ENCODE data around the gene GINS2.

Gene GINS2

DNA sequence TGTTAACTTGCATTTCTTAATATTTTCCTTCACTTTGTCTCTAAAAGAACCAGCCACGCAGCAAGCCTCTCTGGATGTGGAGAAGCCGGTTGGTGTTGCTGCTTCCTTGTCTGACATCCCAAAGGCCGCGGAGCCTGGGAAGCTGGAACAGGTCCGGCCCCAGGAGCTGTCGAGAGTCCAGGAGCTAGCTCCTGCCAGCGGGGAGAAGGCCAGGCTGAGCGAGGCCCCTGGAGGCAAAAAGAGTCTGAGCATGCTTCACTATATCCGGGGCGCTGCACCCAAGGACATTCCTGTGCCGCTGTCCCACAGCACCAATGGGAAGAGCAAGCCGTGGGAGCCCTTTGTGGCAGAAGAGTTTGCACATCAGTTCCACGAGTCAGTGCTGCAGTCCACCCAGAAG lies 22.8 kb downstream of the GINS2 start:
- DNase-seq: no peak

DNA sequence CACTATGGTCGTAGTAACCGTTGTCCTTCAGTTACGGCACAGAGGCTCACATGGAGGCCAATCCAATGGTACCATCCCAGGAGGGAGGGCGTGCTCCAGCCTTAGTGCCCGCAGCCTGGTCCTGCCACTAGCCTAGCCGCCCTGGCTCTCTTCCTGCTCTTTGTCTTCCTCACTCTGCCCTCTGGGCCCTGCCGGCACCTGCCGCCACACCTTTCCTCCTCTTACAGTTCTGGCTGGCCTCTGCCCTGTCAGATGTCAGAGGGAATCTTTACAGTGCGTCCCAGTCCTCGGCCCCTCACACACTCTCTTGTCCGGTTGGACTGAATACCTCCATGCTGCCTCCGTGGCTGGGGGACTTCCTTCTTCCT lies 23.4 kb downstream of the GINS2 start:
- DNase-seq: no peak

DNA sequence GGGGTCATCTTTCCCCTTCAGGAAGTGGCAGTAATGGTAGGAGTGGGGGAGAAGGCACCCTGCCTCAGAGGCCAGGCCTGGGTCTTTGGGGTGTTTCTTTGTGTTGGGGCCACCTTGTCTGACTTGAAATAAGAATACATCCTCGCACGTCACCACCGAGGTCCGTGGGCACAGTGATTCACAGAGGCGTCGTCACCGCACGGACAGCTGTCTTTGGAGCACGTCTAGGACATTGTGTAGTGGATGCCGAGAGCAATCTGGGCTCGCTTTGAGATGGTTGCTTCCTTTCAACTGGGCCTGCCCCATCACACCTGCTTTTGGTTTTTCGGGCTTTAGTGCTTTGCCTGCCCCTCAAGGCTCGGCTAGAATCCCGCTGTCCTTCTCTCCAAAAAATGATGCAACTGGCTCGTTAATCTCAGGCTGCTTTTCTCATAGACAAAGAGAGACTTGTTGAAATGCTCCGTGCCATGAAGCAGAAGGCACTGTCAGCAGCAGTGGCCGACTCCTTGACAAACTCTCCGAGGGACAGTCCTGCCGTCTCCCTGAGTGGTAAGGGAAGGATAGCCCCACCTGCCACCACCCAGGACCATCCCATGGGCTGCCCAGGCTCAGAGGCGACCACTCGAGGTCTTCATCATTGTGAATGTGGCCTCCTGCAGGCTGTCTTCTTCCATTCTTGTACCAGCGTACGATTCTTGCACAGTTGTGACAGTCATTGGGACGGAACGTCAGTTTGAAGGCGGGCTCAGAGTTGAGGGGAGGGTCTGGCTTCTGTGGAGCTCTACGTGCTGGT lies 24.0 kb downstream of the GINS2 start:
- no peak for DNase-seq

DNA sequence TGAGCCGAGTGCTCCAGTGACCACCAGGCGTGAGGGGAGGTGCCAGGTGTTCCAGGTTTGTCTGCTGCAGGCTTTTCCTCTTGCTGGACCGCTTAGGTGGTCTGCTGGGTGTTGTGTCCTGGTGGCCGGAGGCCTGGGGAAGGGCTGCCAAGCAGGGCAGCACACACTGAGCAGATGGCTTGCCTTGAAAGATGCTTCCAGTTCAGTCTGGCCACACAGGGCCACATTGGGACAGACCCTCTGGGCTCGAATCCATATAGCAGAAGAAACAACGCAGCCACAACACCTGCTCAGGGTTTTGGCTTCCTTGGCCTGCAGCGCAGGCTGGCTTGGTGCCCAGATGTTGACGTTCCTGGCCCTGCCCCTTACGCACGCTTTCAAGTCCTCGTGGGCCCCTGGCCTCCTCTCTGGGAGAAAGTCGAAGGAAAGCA lies 24.8 kb downstream of the GINS2 start:
- peak; percentile 66 for DNase-seq

DNA sequence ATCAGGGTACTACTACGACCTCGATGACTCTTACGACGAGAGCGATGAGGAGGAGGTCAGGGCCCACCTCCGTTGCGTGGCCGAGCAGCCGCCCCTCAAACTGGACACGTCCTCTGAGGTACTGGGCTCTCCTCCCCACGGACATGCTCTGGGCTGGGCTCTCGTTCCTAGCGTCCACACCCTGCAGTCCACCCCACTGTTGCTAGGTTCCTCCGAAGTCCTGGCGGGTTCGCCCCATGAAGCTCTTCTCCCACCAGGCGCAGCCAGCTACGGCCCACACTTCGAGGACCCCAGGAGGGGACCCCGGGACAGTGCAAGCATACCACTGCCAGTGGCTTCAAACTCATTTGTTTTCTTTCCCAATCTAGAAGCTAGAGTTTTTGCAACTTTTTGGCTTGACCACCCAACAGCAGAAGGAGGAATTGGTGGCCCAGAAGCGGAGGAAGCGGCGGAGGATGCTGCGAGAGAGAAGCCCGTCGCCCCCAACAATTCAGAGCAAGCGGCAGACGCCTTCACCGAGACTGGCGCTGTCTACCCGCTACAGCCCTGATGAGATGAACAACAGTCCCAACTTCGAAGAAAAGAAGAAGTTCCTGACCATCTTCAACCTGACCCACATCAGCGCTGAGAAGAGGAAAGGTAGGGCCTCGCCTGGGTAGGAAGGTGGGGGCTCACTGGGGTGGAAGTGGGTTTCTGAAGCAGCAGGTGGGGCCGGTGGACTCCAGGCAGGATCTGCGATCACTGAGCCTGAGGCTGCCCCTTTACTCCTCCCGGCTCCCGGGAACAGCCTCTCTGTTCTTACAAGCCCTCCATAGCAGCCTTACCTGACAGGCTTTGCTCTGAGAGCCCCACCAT lies 25.6 kb downstream of the GINS2 start:
- DNase-seq: no peak

DNA sequence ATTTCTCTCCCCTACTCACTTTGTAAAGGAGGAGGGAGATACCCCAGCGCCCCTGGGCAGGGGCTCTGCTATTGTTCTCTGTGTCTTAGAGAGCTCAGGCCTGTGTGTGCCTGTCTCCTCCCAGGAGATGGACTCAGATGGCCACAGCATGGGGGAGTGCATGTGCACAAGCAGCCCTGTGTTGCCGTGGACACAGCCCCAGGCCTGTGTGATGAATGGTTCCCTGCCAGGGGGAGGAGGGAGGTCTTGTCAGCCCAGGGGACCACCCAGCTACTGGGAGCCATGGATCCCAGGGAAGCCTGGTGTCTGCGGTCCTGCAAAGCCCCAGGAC lies 26.3 kb downstream of the GINS2 start:
- no peak for DNase-seq

DNA sequence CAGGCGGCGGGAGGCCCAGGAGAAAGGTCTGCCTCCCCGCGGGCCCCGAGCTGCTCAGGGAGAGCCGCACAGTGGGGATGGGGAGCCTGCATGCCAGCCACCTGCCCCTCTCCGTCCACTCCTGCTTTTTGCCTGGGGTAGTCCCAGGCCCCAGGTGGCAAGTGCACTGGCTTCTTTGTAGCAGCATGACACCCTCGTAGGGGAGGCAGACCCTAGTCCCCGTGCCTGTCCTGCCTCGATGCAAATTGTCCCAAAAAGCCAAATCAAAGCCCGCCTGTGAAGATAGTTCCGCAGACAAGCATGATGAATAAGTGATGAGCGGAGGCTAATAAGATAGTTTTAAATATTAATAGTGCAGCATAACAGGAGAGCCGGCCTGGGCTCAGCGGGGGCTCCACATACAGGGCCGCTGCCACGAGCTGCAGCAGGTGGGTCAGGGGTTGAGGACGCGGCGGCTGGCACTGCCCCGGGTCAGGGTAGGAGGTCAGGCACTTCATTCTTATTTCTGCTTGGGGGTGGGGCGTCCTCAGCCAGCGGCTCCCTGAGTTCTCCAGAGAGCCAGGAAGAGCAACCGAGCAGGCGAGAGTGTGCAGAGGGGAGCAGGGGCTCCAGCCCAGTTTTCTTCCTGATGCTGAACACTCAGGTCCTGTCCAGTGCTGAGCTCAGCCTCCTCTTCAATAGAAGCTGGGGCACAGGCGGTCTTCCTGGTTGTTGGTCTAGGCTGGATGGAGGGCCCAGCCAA lies 26.8 kb downstream of the GINS2 start:
- DNase-seq: no peak

DNA sequence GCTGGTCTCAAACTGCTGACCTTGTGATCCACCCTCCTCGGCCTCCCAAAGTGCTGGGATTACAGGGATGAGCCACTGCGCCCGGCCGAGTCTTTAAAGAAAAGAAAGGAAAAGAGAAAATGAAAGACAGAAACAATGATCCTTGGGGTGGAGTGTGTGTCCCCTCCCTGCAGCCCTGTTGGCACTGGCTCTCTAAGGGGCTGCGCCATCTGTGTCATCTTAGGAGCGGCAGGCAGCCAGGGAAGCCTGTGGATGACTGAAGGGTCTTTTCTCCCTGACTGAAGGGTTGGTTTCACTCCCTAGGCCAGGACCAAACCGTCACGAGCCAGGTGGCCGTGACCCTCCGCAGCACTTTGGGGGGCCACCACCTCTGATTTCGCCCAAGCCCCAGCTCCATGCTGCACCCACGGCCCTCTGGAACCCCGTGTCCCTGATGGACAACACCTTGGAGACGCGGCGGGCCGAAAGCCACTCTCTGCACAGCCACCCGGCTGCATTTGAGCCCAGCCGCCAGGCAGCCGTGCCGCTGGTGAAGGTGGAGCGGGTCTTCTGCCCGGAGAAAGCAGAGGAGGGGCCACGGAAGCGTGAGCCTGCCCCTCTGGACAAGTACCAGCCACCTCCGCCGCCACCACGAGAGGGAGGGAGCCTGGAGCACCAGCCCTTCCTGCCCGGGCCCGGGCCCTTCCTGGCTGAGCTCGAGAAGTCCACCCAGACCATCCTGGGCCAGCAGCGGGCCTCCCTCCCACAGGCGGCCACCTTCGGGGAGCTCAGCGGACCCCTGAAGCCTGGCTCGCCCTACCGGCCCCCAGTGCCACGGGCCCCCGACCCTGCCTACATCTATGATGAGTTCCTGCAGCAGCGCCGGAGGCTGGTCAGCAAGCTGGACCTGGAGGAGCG lies 27.7 kb downstream of the GINS2 start:
- no peak for DNase-seq

DNA sequence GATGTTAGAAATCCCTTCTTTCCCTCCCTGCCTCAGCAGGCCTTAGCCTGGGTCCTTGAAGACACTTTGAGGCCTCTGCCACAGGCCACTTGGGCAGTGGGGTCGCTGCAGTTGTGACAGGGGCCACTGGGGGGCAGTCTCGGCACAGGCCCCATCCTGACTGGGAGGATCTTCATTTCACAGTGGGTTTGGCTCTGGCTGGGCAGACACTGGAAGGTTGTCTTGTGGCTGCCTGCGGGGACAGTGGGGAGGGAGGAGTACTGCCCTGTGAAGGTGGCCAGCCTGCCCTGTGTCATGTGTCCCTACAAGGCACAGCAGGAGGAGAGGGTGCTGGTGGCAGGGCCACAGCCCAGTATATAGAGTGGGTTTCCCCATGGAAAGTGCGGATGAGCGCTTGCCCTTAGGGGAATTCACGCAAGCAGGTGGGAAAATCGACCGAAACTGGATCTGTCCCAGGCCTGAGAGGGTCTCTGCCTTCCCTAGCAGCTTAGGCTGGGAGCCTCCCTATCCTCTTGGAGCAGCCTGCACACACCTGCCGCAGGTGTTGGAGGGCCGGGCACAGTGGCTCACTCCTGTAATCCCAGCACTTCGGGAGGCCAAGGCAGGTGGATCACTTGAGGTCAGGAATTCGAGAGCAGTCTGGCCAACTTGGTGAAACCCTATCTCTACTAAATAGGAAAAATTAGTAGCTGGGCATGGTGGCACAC lies 28.8 kb downstream of the GINS2 start:
- peak; percentile 44 for DNase-seq

DNA sequence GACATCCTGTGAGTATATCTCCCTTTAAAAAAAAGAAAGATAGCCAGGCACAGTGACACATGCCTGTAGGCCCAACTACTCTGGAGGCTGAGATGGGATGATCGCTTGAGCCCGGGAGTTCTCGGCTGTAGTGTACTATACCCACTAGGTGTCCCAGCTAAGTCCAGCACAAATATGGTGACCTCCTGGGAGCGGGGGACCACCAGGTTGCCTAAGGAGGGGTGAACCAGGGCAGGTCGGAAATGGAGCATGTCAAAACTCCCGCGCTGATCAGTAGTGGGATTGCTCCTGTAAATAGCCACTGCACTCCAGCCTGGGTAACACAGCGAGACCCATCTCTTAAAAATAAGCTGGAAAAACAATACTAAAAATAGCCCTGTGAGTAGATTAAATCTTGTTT lies 29.4 kb downstream of the GINS2 start:
- DNase-seq: no peak

DNA sequence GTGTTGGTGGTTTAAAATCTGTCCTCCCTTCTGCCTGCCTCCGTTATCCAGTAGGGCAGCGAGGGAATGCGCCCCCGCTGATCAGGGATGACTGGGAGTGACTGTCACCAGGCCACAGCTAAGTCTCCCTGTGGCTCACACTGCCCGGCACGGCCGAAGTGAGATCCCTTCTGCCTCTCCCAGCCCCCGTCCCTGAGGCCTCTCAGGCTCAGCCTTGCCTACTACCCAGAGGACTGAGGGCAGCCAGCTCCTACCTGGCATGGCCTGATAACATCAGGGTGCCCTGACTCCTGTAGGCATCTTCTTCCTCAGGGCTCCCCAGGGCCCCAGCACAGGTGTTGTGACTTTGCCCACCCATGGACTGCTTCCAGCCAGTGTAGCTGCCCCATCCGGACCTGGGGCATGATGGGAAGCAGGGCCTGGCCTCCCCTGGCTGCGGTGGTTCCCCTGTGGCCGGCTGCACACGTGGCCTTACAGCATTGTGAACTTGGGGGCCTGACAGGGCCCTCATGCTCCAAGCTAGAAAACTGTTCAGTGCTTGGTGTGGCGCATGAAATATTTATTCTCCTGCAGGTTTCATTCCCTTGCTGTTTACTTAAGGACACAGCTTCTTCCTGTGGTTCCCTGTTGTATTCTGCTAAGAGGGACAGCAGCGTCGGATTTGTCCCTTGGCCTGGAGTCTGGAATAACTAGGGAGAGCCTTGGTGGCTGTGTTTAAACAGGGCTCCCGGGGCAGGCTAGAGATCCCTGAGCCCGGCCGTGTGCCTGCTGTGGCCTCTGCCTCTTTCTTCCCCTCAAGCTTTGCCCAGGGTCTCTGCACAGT lies 30.0 kb downstream of the GINS2 start:
- DNase-seq: no peak

DNA sequence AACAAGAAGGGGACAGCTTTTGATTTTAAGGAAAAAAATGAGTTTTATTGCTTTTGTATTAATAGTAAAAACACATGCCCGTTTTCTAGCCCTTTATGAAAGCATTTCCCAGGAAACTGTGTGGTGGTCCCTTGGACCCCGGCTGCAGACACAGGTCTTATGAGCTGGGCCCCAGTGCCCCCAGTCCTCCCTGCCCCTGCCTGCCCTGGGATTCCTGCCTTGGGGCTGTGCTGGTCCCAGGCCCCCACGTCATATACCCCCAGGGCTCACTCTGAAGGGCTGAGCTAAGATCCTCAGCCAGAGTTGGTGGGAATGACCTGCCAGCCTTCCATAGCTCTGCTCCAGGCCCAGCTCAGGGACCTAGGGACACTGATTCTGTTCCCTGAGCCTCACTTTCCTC lies 30.8 kb downstream of the GINS2 start:
- DNase-seq: no peak

DNA sequence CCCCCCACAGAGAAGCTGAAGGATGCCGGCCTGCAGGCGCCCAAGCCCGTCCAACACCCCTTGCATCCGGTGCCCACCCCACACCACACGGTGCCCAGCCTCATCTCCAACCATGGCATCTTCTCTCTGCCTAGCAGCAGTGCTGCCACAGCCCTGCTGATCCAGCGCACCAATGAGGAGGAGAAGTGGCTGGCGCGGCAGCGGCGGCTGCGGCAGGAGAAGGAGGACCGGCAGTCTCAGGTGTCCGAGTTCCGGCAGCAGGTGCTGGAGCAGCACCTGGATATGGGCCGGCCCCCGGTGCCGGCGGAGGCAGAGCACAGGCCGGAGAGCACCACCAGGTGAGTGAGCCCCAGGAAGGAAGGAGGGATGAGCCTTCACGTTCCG lies 31.5 kb downstream of the GINS2 start:
- DNase-seq: no peak

DNA sequence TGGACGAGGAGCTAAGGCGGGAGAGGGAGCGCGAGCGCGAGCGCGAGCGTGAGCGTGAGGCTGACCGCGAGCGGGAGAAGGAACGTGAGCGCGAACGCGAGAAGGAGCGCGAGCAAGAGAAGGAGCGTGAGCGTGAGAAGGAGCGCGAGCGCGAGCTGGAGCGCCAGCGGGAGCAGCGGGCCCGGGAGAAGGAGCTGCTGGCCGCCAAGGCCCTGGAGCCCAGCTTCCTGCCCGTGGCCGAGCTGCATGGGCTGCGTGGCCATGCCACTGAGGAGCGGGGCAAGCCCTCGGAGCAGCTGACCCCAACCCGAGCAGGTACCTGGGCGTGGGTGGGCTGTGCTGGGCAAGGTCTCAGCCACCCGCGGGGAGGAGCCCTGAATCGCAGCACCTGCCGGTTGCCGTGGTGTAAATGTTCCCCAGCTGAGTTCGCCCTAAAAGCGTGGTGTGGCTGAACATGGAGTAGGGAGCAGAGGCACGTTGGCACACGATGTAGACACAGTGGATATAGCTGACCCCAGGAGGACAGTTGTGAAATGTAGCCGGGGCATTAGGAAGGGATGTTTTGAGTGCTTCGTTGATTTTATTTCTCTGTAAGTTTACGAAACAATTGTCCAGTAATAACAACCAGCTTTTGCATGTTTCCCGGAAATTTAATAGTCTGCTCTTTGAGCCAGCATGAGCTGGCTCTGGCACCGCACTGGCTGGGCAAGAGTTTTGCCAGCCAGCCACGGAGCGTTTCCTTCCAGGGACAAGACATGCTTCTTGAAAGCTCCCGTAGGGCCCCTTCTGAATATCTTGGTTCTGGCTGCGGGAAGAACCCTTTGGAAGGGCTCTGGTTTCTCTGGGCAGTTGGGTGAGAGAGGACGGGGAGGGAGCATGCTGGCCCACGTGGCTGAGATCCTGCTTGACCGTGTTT lies 32.1 kb downstream of the GINS2 start:
- DNase-seq: no peak

DNA sequence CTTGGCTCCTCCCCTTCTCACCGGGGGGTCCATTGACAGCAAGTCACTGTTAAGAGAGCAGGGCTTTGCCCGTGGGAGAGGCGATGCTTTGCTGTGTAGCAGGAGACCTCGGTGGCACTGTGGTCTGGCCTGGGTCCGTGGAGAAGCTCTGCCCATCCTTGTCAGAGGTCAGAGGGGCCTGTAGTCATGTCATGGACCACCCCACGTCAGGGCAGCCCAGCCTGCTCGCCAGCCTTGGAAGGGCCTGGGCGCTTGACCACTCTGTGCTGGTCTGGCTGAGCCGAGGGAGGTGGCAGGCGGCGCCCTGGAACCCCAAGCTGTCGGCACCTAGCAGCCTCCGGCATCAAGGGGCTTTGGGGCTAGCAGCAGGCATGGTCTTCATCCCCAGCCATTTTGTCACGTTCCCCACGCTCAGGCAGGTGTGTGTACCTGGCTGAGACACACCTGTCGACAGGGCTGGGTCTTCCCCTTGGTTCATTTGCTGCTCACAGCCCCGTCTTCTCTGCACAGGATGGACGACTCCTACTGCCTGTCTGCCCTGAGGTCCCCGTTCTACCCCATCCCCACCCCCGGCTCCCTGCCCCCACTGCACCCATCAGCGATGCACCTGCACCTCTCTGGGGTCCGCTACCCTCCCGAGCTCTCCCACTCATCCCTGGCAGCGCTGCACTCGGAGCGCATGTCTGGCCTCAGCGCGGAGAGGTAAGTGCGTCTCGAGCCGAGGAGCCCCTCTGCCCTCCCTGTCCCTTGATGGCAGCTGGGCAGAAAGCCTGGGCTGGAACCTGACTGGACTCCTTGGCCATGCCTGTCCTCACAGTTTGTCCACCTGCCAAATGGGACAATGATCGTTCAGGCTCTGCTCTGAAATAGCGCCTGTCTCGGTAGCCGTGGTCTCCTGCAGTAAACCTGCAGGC lies 33.3 kb downstream of the GINS2 start:
- DNase-seq: no peak

DNA sequence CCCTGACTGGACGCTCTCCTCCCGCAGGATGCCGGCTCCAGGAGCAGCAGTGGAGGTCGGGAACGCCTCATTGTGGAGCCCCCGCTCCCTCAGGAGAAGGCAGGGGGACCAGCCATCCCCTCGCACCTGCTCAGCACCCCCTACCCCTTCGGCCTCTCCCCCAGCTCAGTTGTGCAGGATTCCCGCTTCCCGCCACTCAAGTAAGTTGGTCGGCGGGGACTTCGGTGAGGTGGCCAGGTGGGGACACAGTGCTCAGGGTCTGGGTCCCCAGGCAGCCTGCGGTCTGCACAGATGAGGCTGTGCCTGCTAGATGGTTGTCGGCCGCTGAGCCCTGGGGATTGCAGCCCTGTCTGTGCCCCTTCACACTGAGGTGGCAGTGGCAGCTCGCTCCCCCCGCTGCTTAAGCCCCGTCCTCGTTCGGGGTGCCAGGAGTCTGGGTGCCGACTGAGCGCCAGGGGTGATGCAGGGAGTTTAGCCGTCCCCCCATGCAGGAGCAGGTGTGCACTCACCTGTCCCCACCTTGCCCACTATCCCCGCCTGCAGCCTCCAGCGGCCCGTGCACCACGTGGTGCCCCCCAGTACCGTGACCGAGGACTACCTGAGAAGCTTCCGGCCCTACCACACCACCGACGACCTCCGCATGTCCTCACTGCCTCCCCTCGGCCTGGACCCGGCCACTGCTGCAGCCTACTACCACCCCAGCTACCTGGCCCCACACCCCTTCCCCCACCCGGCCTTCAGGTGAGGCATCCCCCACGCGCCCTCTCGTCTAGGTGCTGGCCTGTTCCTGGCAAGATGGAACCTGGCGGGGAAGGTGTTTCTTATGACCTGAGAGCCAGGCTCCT lies 34.3 kb downstream of the GINS2 start:
- no peak for DNase-seq

DNA sequence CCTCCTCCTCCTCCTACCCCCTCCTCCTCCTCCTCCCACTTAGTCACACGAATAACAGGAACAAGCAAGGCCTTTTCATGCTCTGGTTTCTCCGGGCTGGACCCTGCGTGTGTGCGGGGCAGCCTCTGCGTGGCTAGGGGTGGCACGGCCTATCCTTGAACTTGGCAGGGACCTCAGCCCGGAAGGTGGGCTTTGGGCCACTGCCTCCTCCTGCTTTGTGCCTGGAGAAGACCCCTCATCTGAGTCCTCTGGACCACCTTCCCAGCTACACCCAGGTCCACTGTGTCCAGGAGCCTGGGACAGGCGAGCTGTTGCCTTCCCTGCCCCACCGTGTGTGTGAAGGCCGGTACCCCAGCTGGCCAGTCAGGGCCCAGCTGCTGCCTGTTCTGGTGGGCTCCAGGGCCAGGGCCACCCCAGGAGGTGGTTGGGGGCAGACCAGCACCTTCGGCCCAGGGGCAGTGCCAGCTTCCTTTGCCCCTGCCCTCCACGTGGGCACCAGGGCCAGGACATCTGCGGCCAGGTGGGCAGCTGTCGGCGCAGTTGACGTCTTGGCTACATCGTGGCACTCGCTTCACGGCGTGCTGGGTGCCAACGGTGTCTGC lies 35.4 kb downstream of the GINS2 start:
- DNase-seq: no peak
